Measurements from ENCODE around the gene ALX3. TPM values are rescaled to one million over a fixed set of nuclear protein-coding genes. Genes with fewer than 3 reads are reported as not detected.

Gene ALX3
- total RNA-seq, 3 donors from 2014 or later (not counting 1 experiment from before 2014, with no cell fraction given): not detected

GRCh38 chr1:110092991-110093390, 22.5 kb upstream of the ALX3 start:
- intact Hi-C loops (cut with micrococcal nuclease): no loop called here
- H3K4me1 ChIP-seq (ENCODE audit: control insufficient read depth, insufficient read depth, low read length): no peaks in the 10 kb centered on the region
- H3K9me3 ChIP-seq (ENCODE audit: control insufficient read depth, insufficient read depth, low read length): no peaks in the 10 kb centered on the region
- DNase-seq: no peak
- H3K27ac ChIP-seq (ENCODE audit: low read length): no peak overlapping the region
- H3K4me1 Mint-ChIP-seq: no peaks in the 10 kb centered on the region
- TF ChIP-seq CTCF (IDR thresholded peaks at IDR 0.05): no peak
- no peaks in the 10 kb centered on the region for H3K27me3 ChIP-seq (ENCODE audit: control insufficient read depth, insufficient read depth, low read length)
- no peaks in the 10 kb centered on the region for H3K36me3 Mint-ChIP-seq
- no peaks in the 10 kb centered on the region for H3K36me3 ChIP-seq (ENCODE audit: control insufficient read depth, insufficient read depth, low read length)
- H3K27ac Mint-ChIP-seq: no peak overlapping the region
- 90% methylated on average over 2 of the region's 2 CpGs for WGBS (ENCODE audit: insufficient coverage)
- H3K4me3 ChIP-seq (ENCODE audit: low read length): no peak overlapping the region
- H3K9me3 Mint-ChIP-seq: no peaks in the 10 kb centered on the region
- peaks cover 16 to 19% of the 10 kb centered on the region in 2 donors for H3K27me3 Mint-ChIP-seq (ENCODE audit: low read depth in 2 of 2)
- no peak for ATAC-seq
- no peak overlapping the region for H3K4me3 Mint-ChIP-seq

- no peaks in the 10 kb centered on the region for H3K27me3 ChIP-seq (ENCODE audit: control insufficient read depth, insufficient read depth, low read length)
- intact Hi-C loops (cut with micrococcal nuclease): no loop called here
- no peak for TF ChIP-seq CTCF (IDR thresholded peaks at IDR 0.05)
- Mint-ChIP-seq H3K36me3 (no peaks in the 10 kb centered on the region), H3K4me1 (no peaks in the 10 kb centered on the region), H3K27ac (no peak overlapping the region), H3K27me3 (ENCODE audit: low read depth in 2 of 2) (peaks cover 20 to 28% of the 10 kb centered on the region in 2 donors), H3K9me3 (no peaks in the 10 kb centered on the region), H3K4me3 (no peak overlapping the region)
- no peak overlapping the region for H3K27ac ChIP-seq (ENCODE audit: low read length)
- ATAC-seq (no peak), DNase-seq (no peak)
- H3K4me3 ChIP-seq (ENCODE audit: low read length): no peak overlapping the region
- H3K4me1 ChIP-seq (ENCODE audit: control insufficient read depth, insufficient read depth, low read length): no peaks in the 10 kb centered on the region
- H3K9me3 ChIP-seq (ENCODE audit: control insufficient read depth, insufficient read depth, low read length): no peaks in the 10 kb centered on the region
- H3K36me3 ChIP-seq (ENCODE audit: control insufficient read depth, insufficient read depth, low read length): no peaks in the 10 kb centered on the region
- 94% methylated on average over 3 of the region's 3 CpGs for WGBS (ENCODE audit: insufficient coverage)
Measured at GRCh38 chr1:110091791-110092190, 21.3 kb upstream of the ALX3 start.

GRCh38 chr1:110091381-110091780, 20.9 kb upstream of the ALX3 start:
- intact Hi-C loops (cut with micrococcal nuclease): no loop called here
- no peaks in the 10 kb centered on the region for H3K36me3 ChIP-seq (ENCODE audit: control insufficient read depth, insufficient read depth, low read length)
- Mint-ChIP-seq H3K27me3 (ENCODE audit: low read depth in 2 of 2) (peaks cover 24 to 28% of the 10 kb centered on the region in 2 donors), H3K36me3 (no peaks in the 10 kb centered on the region), H3K27ac (no peak overlapping the region), H3K4me3 (no peak overlapping the region), H3K4me1 (no peaks in the 10 kb centered on the region), H3K9me3 (no peaks in the 10 kb centered on the region)
- no peak overlapping the region for H3K27ac ChIP-seq (ENCODE audit: low read length)
- no peak overlapping the region for H3K4me3 ChIP-seq (ENCODE audit: low read length)
- no peak for ATAC-seq
- H3K9me3 ChIP-seq (ENCODE audit: control insufficient read depth, insufficient read depth, low read length): no peaks in the 10 kb centered on the region
- H3K4me1 ChIP-seq (ENCODE audit: control insufficient read depth, insufficient read depth, low read length): no peaks in the 10 kb centered on the region
- H3K27me3 ChIP-seq (ENCODE audit: control insufficient read depth, insufficient read depth, low read length): no peaks in the 10 kb centered on the region
- 81% methylated on average over 1 of the region's 2 CpGs for WGBS (ENCODE audit: insufficient coverage)
- DNase-seq: no peak
- no peak for TF ChIP-seq CTCF (IDR thresholded peaks at IDR 0.05)

GRCh38 chr1:110089561-110090275, 19.2 kb upstream of the ALX3 start:
- H3K4me1 Mint-ChIP-seq: peaks cover 3% of the 10 kb centered on the region in 2 donors
- no peaks in the 10 kb centered on the region for H3K9me3 Mint-ChIP-seq
- H3K27me3 Mint-ChIP-seq (ENCODE audit: low read depth in 2 of 2): peaks cover 33 to 43% of the 10 kb centered on the region in 2 donors
- TF ChIP-seq CTCF (IDR thresholded peaks at IDR 0.05): no peak
- no peaks in the 10 kb centered on the region for H3K27me3 ChIP-seq (ENCODE audit: control insufficient read depth, insufficient read depth, low read length)
- no peak overlapping the region for H3K27ac ChIP-seq (ENCODE audit: low read length)
- ATAC-seq (no peak), DNase-seq (no peak)
- H3K36me3 ChIP-seq (ENCODE audit: control insufficient read depth, insufficient read depth, low read length): no peaks in the 10 kb centered on the region
- intact Hi-C loops (cut with micrococcal nuclease): loop anchor here (10.0 kb wide), 1 partner anchor 375 kb away; no protein-coding TSS in a partner anchor
- no peaks in the 10 kb centered on the region for H3K36me3 Mint-ChIP-seq
- no peaks in the 10 kb centered on the region for H3K9me3 ChIP-seq (ENCODE audit: control insufficient read depth, insufficient read depth, low read length)
- H3K4me3 ChIP-seq (ENCODE audit: low read length): no peak overlapping the region
- H3K4me3 Mint-ChIP-seq: no peak overlapping the region
- H3K27ac Mint-ChIP-seq: no peak overlapping the region
- WGBS (ENCODE audit: insufficient coverage): 60% methylated on average over 7 of the region's 7 CpGs
- no peaks in the 10 kb centered on the region for H3K4me1 ChIP-seq (ENCODE audit: control insufficient read depth, insufficient read depth, low read length)

Data from natural killer cell (primary cell).